IMR-90 (cell line): ENCODE results near the gene AJAP1. TPM values are rescaled to one million over a fixed set of nuclear protein-coding genes. Genes with fewer than 3 reads are reported as not detected.

ENCODE experiments used
- ATAC-seq: fragments of 200-7000 bp; cut with Tn5 transposase; 2 replicates; pipeline ENCODE4 v1.9.1; 2020; ENCODE audit warnings: low read depth, mild to moderate bottlenecking, moderate library complexity
- BruUV-seq: library from RNA; stranded (reverse); fragments of 400-500 nt; replicated peaks from 2 replicates; lab custom pipeline; 2021; lab: Mats Ljungman, UMichigan
- CTCF ChIA-PET: fragments of 300-600 bp; formaldehyde crosslinking; extraction: SDS; loops from one replicate; lab custom pipeline; 2021; ENCODE audit warnings: antibody characterized with exemption; lab: Yijun Ruan, JAX
- POLR2A ChIA-PET: fragments of 300-600 bp; sonication (Branson Sonifier 250); formaldehyde crosslinking; loops from one replicate; lab custom pipeline; 2022; ENCODE audit warnings: antibody characterized with exemption; ENCODE audit not compliant: unreplicated experiment; lab: Charles Lee
- DNase-seq: peaks from one replicate; pipeline ENCODE4 v3.0.0; 2013
- H2AFZ ChIP-seq: replicated peaks from 2 replicates; pipeline ENCODE3; 2013; ENCODE audit warnings: low read length, mild to moderate bottlenecking; ENCODE audit not compliant: poor library complexity
- H2AK5ac ChIP-seq: 2 replicates; pipeline ENCODE4 v1.6.1; 2013; ENCODE audit warnings: low read depth, low read length, inconsistent platforms
- H2AK9ac ChIP-seq: replicated peaks from 2 replicates; pipeline ENCODE3; 2013; ENCODE audit warnings: mild to moderate bottlenecking, low read depth, low read length, moderate library complexity; ENCODE audit not compliant: poor library complexity
- H2BK120ac ChIP-seq: 2 replicates; pipeline ENCODE4 v1.6.1; 2013; ENCODE audit warnings: low read depth, low read length, inconsistent platforms
- H2BK15ac ChIP-seq: 3 replicates; pipeline ENCODE4 v1.6.1; 2013; ENCODE audit warnings: low read depth, low read length, inconsistent platforms
- H2BK20ac ChIP-seq: 2 replicates; pipeline ENCODE4 v1.6.1; 2013; ENCODE audit warnings: low read depth, mild to moderate bottlenecking, inconsistent platforms, low read length, moderate library complexity
- H2BK5ac ChIP-seq: 2 replicates; pipeline ENCODE4 v1.6.1; 2013; ENCODE audit warnings: mild to moderate bottlenecking, low read depth, low read length, inconsistent platforms; ENCODE audit not compliant: poor library complexity, severe bottlenecking
- H3K14ac ChIP-seq: replicated peaks from 2 replicates; pipeline ENCODE4 v1.6.1; 2013; ENCODE audit warnings: low read depth, low read length, inconsistent platforms
- H3K18ac ChIP-seq: 2 replicates; pipeline ENCODE4 v1.6.1; 2013; ENCODE audit warnings: low read depth, low read length, control low read depth
- H3K23ac ChIP-seq: 2 replicates; pipeline ENCODE4 v1.6.1; 2013; ENCODE audit warnings: low read depth, low read length, inconsistent platforms
- H3K27ac ChIP-seq: 2 replicates; pipeline ENCODE4 v1.5.1; 2013; ENCODE audit warnings: mild to moderate bottlenecking, control low read depth, low read length; ENCODE audit not compliant: insufficient read depth
- H3K27me3 ChIP-seq: 2 replicates; pipeline ENCODE4 v1.6.1; 2013; ENCODE audit warnings: low read length; ENCODE audit not compliant: control insufficient read depth, insufficient read depth
- H3K36me3 ChIP-seq: 2 replicates; pipeline ENCODE4 v1.6.1; 2013; ENCODE audit warnings: low read length, mixed read lengths; ENCODE audit not compliant: control insufficient read depth, insufficient read depth
- H3K4ac ChIP-seq: 2 replicates; pipeline ENCODE4 v1.6.1; 2013; ENCODE audit warnings: low read depth, low read length, inconsistent platforms
- H3K4me1 ChIP-seq: 2 replicates; pipeline ENCODE4 v1.6.1; 2013; ENCODE audit warnings: low read length, mixed read lengths; ENCODE audit not compliant: control insufficient read depth, insufficient read depth
- H3K4me2 ChIP-seq: 2 replicates; pipeline ENCODE4 v1.6.1; 2013; ENCODE audit warnings: low read depth, mild to moderate bottlenecking, control low read depth, low read length, moderate library complexity
- H3K4me3 ChIP-seq: 2 replicates; pipeline ENCODE4 v1.5.1; 2013; ENCODE audit warnings: low read depth, mild to moderate bottlenecking, control low read depth, low read length, moderate library complexity; ENCODE audit not compliant: insufficient read depth
- H3K56ac ChIP-seq: 2 replicates; pipeline ENCODE4 v1.6.1; 2013; ENCODE audit warnings: low read length, inconsistent platforms; ENCODE audit not compliant: insufficient read depth; ENCODE audit errors: extremely low read depth
- H3K79me1 ChIP-seq, 2 experiments: 2 replicates each; pipeline ENCODE4 v1.6.1; 2013; ENCODE audit warnings: low read length in 2 of 2, inconsistent platforms in 1 of 2, low read depth in 1 of 2
- H3K9ac ChIP-seq: 2 replicates; pipeline ENCODE4 v1.6.1; 2013; ENCODE audit warnings: low read depth, low read length, control low read depth
- H3K9me1 ChIP-seq: 2 replicates; pipeline ENCODE4 v1.6.1; 2013; ENCODE audit warnings: low read length, inconsistent platforms; ENCODE audit not compliant: insufficient read depth
- H3K9me3 ChIP-seq: 2 replicates; pipeline ENCODE4 v1.6.1; 2013; ENCODE audit warnings: low read length; ENCODE audit not compliant: control insufficient read depth, insufficient read depth
- H4K20me1 ChIP-seq: 2 replicates; pipeline ENCODE4 v1.6.1; 2013; ENCODE audit warnings: low read length, inconsistent platforms; ENCODE audit not compliant: insufficient read depth
- H4K5ac ChIP-seq: 2 replicates; pipeline ENCODE4 v1.6.1; 2013; ENCODE audit warnings: mild to moderate bottlenecking, low read depth, low read length, control low read depth
- H4K8ac ChIP-seq, 2 experiments: 2 replicates each; pipeline ENCODE4 v1.6.1; 2013; ENCODE audit warnings: low read depth in 2 of 2, low read length in 2 of 2, control low read depth in 1 of 2, inconsistent platforms in 1 of 2
- H4K91ac ChIP-seq: 2 replicates; pipeline ENCODE4 v1.6.1; 2013; ENCODE audit warnings: low read depth, low read length, inconsistent platforms; ENCODE audit not compliant: insufficient read depth
- NFE2L2 ChIP-seq: fragments of 150-350 bp; IDR thresholded peaks from 2 replicates; pipeline ENCODE4 v1.6.1; 2016; ENCODE audit warnings: low read depth, mild to moderate bottlenecking, low read length
- RFX5 ChIP-seq: IDR thresholded peaks from 2 replicates; pipeline ENCODE4 v1.8.0; 2012; ENCODE audit warnings: low read depth, mild to moderate bottlenecking, low read length, moderate library complexity
- WGBS, 2 experiments: methylation state at CpG; one replicate each; pipeline versions ENCODE4 v1.1.5 to v1.1.7; 2013; ENCODE audit warnings: missing lambda C conversion rate in 2 of 2; ENCODE audit not compliant: insufficient read length in 1 of 2; ENCODE audit errors: extremely low coverage in 2 of 2; 5-methylcytosine and 5-hydroxymethylcytosine counted together
- dilution Hi-C: fragments of 300-500 bp; cut with HindIII; formaldehyde crosslinking; loops from one replicate; pipeline ENCODE4 v1.14.3; 2018; ENCODE audit warnings: low sequenced_read_pairs; ENCODE audit not compliant: unreplicated experiment
- in situ Hi-C: fragments of 300-500 bp; cut with MboI; formaldehyde crosslinking; loops from 3 replicates; pipeline ENCODE4 v1.14.3; 2019; ENCODE audit warnings: low sequenced_read_pairs, inconsistent platforms, mixed read lengths
- intact Hi-C: fragments of 100-400 bp; cut with micrococcal nuclease; formaldehyde crosslinking; loops from 2 replicates; pipeline ENCODE4 v1.10.0; 2022
- polyA plus RNA-seq, 3 experiments: library from polyadenylated mRNA; depleted of rRNA; stranded (reverse); fragments of >200 nt; gene quantifications; 2 replicates each; pipeline ENCODE4 v1.2.3, GENCODE V29; 2012; ENCODE audit warnings: low replicate concordance in 1 of 3
- total RNA-seq: library from RNA; depleted of rRNA; stranded (reverse); fragments of >200 nt; gene quantifications from 2 replicates; pipeline ENCODE4 v1.2.3, GENCODE V29; 2012

AJAP1 gene
- total and polyA plus RNA-seq, 2 of the 4 experiments (the other 2 are of a cell fraction), result under 0.01 to 0.02 TPM

DNA sequence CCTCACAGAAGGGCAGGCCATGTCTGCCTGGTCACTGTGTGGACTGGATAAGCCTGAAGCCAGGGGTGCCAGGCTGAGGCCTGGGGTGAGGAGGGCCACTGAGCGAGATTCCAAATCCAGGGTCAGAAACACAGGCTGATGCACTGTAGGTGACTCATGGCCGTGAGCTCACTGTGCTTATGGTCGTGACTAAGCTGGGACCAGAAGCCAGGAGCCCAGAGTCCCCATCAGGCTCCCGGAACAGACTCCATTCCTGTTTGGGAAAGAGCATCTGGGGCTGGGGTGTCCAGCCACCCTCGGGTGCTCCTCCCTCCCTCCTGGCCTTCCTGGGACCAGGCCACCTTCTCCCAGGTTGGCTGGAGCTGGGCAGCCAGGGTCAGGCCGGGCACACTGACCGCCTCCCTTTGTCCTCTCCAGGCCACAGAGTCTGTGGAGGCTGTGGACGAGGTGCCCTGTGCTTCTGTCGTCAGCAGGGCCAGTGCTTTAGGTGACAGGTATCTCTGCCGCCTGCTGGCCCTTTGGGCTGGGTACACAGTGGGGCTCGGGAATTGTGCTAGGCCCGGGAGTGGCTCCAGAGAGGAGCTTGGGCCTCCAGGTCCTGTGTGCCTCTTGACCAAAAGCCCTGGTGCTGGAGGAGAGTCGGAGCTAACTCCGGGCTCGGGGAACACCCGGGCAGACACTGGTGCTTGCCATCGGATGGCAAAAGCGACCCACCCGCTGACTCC, 36.7 kb downstream of the AJAP1 start:
- H4K8ac ChIP-seq, result no peak overlapping the region
- ATAC-seq (no peak), DNase-seq (no peak)
- H3K4me3 ChIP-seq, result no peak overlapping the region
- no peak overlapping the region for H2BK15ac ChIP-seq
- H2AK5ac ChIP-seq, result no peak overlapping the region
- H3K23ac ChIP-seq, result no peak overlapping the region
- no peak overlapping the region for H4K91ac ChIP-seq
- intact Hi-C loops, result no loop called here
- H4K20me1 ChIP-seq, result no peaks in the 10 kb centered on the region
- peaks cover 70% of the 10 kb centered on the region for H3K9me3 ChIP-seq
- dilution Hi-C loops, result no loop called here
- H3K27ac ChIP-seq, result no peak overlapping the region
- no peaks in the 10 kb centered on the region for H3K9me1 ChIP-seq
- 72% methylated on average over 7 of the region's 19 CpGs; no CpG with 5 or more reads in 1 of the 2 experiments for WGBS, 2 experiments
- no peak overlapping the region for H3K9ac ChIP-seq
- H2BK20ac ChIP-seq, result no peak overlapping the region
- H3K27me3 ChIP-seq, result no peaks in the 10 kb centered on the region
- H3K14ac ChIP-seq, result no peak overlapping the region
- H3K4ac ChIP-seq, result no peak overlapping the region
- ChIA-PET POLR2A (no interaction called here), CTCF (no interaction called here)
- H3K36me3 ChIP-seq, result no peaks in the 10 kb centered on the region
- BruUV-seq, result no TSS peak
- no peak overlapping the region for H2AFZ ChIP-seq
- H2BK120ac ChIP-seq, result no peak overlapping the region
- no peak for TF ChIP-seq NFE2L2
- TF ChIP-seq RFX5, result no peak
- no peak overlapping the region for H2BK5ac ChIP-seq
- H3K56ac ChIP-seq, result no peak overlapping the region
- no peaks in the 10 kb centered on the region for H3K79me1 ChIP-seq
- no peak overlapping the region for H2AK9ac ChIP-seq
- in situ Hi-C loops, result no loop called here
- no peaks in the 10 kb centered on the region for H3K4me1 ChIP-seq
- no peak overlapping the region for H3K18ac ChIP-seq
- H4K5ac ChIP-seq, result no peak overlapping the region
- H3K4me2 ChIP-seq, result no peak overlapping the region
